NT2/D1 (cell line): ENCODE data around the gene SLIT1.

Experiments used
- SUZ12 ChIP-seq: IDR thresholded peaks from 2 replicates; pipeline ENCODE4 v1.6.1; 2011; ENCODE audit not compliant: insufficient read length, insufficient read depth; ENCODE audit errors: extremely low read depth
- ZNF274 ChIP-seq: IDR thresholded peaks from 2 replicates; pipeline ENCODE4 v1.6.1; 2011; ENCODE audit warnings: mild to moderate bottlenecking, low read depth, low read length

DNA sequence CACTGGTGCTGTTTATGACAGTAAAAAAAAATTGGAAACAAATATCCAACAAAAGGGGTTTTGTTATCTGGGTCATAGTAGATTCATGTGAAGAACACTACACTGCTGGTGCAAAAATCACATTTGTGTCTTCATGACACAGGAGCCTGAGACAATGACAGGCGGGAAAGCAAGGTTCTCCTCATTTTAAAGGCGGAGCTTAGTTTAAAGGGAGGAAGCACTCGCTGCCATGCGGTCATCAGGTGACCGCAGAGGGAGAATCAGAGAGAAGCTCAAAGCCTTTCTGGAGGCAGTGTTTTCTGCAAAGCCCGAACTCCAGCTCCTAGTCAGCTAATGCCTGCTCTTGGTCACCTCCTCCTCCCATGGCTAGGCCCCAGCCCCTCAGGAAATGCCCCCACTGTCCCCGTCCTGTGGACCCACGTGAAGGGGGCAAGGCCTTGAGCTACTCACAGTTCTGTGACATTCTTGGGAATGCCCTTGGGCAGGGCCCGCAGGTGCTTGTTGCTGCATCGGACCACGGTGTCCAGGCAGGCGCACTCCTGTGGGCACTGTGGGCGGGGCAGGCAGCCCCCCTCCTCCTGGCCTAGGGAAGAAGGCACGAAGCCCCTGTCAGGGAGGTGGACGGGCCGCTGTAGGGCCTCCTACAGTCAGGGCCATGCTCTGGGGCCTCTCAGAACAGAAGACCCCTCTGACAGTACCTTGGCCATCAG is 146.1 kb downstream of the SLIT1 start:
- TF ChIP-seq SUZ12 (no peak), ZNF274 (no peak)
